ENCODE data around the gene CBLC. TPM values are rescaled to one million over a fixed set of nuclear protein-coding genes. Genes with fewer than 3 reads are reported as not detected.

CBLC gene
- total RNA-seq, 1 experiment from 2014 or later, result 0.80 TPM

DNA sequence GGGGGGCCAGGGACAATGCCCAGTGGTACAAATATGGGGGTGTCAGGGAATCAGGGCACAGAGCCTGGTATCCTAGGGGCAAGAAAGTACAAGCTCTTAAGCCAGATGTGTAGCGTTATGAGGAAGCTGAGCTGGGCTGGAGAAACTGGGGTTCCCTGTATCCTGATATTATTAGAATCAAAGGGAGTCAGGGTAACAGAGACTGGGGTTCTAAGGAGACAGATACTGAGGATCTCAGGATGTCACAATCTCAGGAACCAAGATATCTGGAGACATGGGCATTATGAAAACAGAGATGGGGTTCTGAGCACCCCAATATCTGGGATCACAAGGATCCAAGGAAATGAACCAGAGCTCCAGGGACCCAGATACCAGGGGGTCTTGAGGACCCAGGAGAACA is 28.4 kb upstream of the CBLC start:
- no peaks in the 10 kb centered on the region; the same call in 1 of the 2 replicates for H3K36me3 ChIP-seq (ENCODE audit: control insufficient read depth, insufficient read depth, low read length)
- H3K27me3 ChIP-seq (ENCODE audit: control insufficient read depth, insufficient read depth, low read length), result no peaks in the 10 kb centered on the region
- H3K9me3 ChIP-seq (ENCODE audit: control insufficient read depth, insufficient read depth, low read depth, low read length), result no peaks in the 10 kb centered on the region
- in situ Hi-C loops (cut with HindIII; ENCODE audit: low pct_unique_long_range_greater_than_20kb, low sequenced_read_pairs) (no loop called here), intact Hi-C loops (cut with micrococcal nuclease; ENCODE audit: unreplicated experiment) (no loop called here)
- TSS peak; percentile 78 for BruUV-seq (replicated peaks)
- peaks cover 44% of the 10 kb centered on the region for H3K4me1 ChIP-seq (ENCODE audit: control insufficient read depth, insufficient read depth, low read length)
- DNase-seq (ENCODE audit: low read depth, low spot score), result no peak
- peak overlapping the region; percentile 89 for H3K27ac ChIP-seq (ENCODE audit: low read length)
- H3K4me3 ChIP-seq (ENCODE audit: low read depth in 2 of 2, low read length in 2 of 2), result peak overlapping the region; percentile 68 to 72
- no peak for ATAC-seq
- ChIA-PET CTCF (interaction anchor here (1.2 kb wide), 1 partner anchor 60 kb away, joined by 4 read pairs; no protein-coding TSS in a partner anchor), POLR2A (interaction anchor here (0.6 kb wide), 2 partner anchors 28 to 29 kb away, joined by 4 to 5 read pairs; no protein-coding TSS in a partner anchor)
- TF ChIP-seq, protein P1, sequence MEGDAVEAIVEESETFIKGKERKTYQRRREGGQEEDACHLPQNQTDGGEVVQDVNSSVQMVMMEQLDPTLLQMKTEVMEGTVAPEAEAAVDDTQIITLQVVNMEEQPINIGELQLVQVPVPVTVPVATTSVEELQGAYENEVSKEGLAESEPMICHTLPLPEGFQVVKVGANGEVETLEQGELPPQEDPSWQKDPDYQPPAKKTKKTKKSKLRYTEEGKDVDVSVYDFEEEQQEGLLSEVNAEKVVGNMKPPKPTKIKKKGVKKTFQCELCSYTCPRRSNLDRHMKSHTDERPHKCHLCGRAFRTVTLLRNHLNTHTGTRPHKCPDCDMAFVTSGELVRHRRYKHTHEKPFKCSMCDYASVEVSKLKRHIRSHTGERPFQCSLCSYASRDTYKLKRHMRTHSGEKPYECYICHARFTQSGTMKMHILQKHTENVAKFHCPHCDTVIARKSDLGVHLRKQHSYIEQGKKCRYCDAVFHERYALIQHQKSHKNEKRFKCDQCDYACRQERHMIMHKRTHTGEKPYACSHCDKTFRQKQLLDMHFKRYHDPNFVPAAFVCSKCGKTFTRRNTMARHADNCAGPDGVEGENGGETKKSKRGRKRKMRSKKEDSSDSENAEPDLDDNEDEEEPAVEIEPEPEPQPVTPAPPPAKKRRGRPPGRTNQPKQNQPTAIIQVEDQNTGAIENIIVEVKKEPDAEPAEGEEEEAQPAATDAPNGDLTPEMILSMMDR (IDR thresholded peaks at IDR 0.05), result no peak

- Histone ChIP-seq H3K27ac (ENCODE audit: low read length) (peak overlapping the region; percentile 89), H3K4me3 (ENCODE audit: low read depth in 2 of 2, low read length in 2 of 2) (peak overlapping the region; percentile 68 to 72), H3K4me1 (ENCODE audit: control insufficient read depth, insufficient read depth, low read length) (peaks cover 47% of the 10 kb centered on the region), H3K36me3 (ENCODE audit: control insufficient read depth, insufficient read depth, low read length) (no peaks in the 10 kb centered on the region; the same call in 1 of the 2 replicates), H3K27me3 (ENCODE audit: control insufficient read depth, insufficient read depth, low read length) (no peaks in the 10 kb centered on the region), H3K9me3 (ENCODE audit: control insufficient read depth, insufficient read depth, low read depth, low read length) (no peaks in the 10 kb centered on the region)
- in situ Hi-C loops (cut with HindIII; ENCODE audit: low pct_unique_long_range_greater_than_20kb, low sequenced_read_pairs) (no loop called here), intact Hi-C loops (cut with micrococcal nuclease; ENCODE audit: unreplicated experiment) (no loop called here)
- no TSS peak for BruUV-seq (replicated peaks)
- TF ChIP-seq POLR2AphosphoS5 (IDR thresholded peaks at IDR 0.05; ENCODE audit: low read depth, low read length) (no peak), SIN3A (IDR thresholded peaks at IDR 0.05; ENCODE audit: borderline replicate concordance, insufficient read depth, low read depth, low read length) (no peak), REST (IDR thresholded peaks at IDR 0.05; ENCODE audit: insufficient read depth in 1 of 2, low read depth in 2 of 2, low read length in 1 of 2) (no peak), TCF7L2 (IDR thresholded peaks at IDR 0.05; ENCODE audit: low read depth, low read length) (no peak)
- TF ChIP-seq, protein P1 (IDR thresholded peaks at IDR 0.05), result no peak
- ChIA-PET POLR2A (no interaction called here), CTCF (no interaction called here)
- ATAC-seq (no peak), DNase-seq (ENCODE audit: low read depth, low spot score) (no peak)
Observed at GRCh38 chr19:44749994-44750393, 27.7 kb upstream of the CBLC start.
